ENCODE results near the gene LAPTM4A.

- TF ChIP-seq ZNF274 (IDR thresholded peaks at IDR 0.05; ENCODE audit: insufficient read depth, insufficient read length) (no peak), IRF3 (IDR thresholded peaks at IDR 0.05) (no peak), HDAC2 (IDR thresholded peaks at IDR 0.05) (no peak)
- TF ChIP-seq, protein P1, sequence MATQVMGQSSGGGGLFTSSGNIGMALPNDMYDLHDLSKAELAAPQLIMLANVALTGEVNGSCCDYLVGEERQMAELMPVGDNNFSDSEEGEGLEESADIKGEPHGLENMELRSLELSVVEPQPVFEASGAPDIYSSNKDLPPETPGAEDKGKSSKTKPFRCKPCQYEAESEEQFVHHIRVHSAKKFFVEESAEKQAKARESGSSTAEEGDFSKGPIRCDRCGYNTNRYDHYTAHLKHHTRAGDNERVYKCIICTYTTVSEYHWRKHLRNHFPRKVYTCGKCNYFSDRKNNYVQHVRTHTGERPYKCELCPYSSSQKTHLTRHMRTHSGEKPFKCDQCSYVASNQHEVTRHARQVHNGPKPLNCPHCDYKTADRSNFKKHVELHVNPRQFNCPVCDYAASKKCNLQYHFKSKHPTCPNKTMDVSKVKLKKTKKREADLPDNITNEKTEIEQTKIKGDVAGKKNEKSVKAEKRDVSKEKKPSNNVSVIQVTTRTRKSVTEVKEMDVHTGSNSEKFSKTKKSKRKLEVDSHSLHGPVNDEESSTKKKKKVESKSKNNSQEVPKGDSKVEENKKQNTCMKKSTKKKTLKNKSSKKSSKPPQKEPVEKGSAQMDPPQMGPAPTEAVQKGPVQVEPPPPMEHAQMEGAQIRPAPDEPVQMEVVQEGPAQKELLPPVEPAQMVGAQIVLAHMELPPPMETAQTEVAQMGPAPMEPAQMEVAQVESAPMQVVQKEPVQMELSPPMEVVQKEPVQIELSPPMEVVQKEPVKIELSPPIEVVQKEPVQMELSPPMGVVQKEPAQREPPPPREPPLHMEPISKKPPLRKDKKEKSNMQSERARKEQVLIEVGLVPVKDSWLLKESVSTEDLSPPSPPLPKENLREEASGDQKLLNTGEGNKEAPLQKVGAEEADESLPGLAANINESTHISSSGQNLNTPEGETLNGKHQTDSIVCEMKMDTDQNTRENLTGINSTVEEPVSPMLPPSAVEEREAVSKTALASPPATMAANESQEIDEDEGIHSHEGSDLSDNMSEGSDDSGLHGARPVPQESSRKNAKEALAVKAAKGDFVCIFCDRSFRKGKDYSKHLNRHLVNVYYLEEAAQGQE (IDR thresholded peaks at IDR 0.05; ENCODE audit: low read depth, low read length), result no peak
Observed at GRCh38 chr2:20037660-20038059, 13.8 kb downstream of the LAPTM4A start.
